Measurements from ENCODE around the gene THAP11.
A peak's percentile ranks its signal among the peaks of the same experiment; 100 is the strongest.

THAP11 gene

DNA sequence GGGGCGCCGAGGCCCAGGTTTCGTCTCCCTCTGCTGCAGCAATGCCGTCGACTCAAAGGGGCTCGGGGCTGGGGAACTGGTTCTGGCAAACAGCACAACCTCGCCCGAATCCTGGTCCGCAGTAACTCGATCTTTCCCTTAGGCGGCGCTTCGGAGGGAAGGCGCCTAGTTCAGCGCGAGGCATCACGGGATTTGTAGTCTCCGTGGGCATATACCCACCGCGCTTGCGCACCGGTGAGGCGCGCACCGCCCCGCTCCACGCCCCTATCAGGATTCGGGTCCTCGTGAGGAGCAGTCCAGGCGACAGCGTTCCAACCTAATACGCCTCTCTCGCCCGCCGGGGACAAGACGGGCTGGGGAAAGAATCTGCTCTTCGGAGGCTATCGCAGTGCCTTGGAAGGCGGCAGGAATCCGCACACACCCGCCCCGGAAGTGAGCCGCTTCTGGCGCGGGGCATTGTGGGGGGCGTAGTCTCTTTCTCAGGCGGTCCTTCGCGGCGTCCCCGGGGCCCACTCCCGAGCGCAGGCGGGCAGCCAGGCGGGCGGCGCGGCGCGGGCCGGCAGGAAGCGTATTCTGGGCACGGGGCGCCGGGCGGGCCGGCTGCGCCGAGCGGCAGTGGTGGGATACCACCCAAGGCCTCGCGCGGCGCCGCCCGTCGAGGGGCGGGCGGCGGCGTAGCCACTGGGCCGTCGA lies at the start of gene THAP11:
Gene THAP11 (plus strand): TSS at position 505 of the 693 bp plus-strand sequence. CDS start 235 bp downstream, outside the sequence.
- DNase-seq, result peak; percentile 91

GRCh38 chr16:67796099-67796718 lies 45.9 kb upstream of the THAP11 start:
- no peak for DNase-seq

DNA sequence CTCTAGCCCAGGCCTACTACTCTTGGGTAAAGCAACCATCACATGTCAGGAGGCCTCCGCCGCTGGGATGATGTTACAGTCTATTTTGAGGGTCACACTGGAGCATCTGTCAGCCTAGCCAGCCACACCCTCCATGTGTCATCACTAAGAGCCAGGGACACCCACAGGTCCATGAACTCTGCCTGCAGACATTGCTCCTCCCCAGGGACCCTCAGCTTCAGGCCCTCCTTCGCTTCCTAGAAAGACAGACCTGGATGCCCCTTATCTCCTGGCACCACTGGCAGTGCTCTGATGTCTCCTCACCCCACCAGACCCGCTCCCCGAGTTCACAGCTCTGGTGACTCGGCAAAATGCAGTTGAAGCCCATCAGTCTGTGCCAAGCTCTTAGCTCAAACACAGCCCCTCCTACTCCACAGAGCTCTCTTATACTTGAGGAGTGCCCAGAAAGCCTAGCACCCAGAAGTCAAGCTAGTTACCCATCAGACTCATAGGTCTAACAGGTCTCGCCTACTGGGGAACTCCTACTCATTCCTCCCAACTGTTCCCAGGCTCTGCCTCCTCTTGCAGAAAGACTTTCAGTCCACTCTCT lies 41.7 kb upstream of the THAP11 start:
- DNase-seq, result no peak

GRCh38 chr16:67801241-67801640 lies 40.9 kb upstream of the THAP11 start:
- DNase-seq, result no peak

DNA sequence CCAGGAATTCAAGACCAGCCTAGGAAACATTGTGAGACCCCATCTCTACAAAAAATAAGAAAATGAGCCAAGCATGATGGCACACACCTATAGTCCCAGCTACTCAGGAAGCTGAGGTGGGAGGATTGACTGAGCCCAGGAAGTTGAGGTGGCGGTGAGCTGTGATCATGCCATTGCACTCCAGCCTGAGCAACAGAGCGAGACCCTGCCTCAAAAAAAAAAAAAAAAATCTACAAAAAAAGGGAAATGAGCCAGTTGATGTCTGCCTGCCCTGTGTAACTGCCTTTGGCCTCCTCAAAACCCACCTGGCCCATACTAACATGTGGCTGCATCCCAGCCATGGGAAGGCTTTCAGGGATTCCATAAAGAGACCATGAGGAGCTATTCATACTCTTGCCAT lies 40.2 kb upstream of the THAP11 start:
- no peak for DNase-seq

GRCh38 chr16:67803894-67804293 lies 38.2 kb upstream of the THAP11 start:
- no peak for DNase-seq

DNA sequence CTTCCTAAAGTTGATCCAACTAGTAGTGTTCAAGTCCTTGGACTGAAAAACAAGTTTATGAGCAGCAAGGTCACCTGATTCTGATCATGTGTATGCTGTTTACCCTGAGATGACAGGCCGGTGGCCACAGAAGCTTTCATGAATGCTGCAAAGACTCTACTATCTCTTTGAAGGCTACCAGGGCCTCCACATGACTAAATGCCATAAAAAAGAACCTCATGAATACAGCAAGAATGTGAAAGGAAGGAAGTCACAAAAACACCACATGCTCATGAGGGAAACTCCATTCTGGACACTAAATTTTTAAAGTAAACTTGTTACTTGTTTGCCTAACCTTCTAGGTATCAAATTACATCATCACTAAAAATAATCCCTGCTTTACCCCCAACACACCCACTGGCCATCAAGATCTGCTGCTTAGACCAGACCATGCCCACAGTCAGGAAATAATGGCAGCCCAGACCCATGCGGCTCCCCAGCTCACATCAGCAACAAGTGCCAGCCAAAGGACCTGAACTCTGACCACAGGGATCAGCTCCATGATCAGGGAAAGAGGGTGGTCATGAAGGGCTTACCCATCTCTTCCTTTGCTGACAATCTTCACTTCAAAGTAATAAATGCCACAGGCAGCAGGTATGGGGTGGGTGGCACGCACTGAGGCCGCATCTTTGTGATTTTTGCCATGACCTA lies 37.1 kb upstream of the THAP11 start:
- DNase-seq, result no peak

DNA sequence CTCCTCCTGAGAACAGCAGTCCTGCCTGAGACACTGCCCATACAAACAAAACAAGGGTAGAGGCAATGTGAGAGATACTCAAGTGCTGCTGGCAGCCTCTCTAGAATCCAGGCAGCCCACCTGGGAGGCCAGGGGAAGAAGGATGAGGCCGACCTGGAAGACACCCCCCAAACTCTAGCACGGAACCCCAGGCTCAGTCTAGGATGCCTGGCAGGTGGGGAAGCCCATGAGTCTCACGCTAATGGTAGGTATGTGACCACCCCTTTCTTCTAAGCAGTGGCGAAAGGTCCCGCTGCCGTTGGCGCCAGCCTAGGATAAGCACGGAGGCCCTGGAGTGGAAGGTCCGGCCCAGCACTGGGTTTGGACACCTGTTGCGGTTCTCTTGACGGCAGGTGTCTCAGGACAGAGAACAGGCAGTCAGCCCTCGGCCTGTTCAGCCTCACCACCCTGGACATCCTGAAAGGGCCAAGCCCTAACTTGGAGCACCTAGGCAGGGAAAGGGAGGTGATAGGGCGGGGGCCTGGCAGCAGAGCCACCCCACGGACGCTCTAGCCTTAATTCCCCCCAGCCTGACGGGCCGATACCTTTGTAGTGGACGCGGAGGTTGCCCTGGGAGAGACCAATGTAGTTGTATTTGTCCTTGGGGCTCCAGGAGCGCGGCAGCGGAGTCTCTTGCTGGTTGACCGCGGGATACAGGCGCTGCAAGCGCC lies 36.2 kb upstream of the THAP11 start:
- DNase-seq, result no peak

DNA sequence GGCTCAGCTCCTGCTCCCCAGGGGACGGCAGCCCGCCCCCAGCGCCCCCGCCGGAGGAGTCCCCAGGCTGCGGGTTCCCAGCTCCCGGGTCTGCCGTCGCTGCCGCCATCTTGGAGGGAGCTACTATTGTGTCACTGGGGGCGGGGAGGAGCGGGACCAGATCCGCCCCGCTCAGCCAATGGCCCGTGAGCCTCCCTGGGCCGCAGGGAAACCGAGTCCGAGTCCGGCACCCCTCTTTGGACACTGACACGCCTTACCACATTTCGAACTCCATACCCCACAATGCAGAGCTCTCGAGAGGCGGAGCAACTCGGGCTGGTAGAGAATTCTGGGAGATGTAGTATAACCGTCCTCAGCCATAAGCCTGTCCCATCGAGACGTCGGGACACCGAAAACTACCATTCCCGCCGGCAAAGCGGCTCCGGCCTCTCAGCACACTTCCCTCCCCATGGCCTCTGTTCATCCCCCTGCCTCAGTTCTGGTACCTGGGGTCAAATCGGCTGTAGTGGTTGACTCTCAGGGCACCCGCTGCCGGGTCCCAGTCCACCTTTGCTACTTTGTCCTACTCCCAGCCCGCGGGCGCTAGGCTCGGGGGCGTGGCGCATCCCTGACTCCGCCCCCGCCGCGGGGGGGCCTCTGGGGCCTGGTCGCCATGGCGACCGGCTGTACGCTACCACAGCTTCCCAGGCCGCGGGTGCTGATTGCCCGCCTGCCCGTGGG lies 35.5 kb upstream of the THAP11 start, which contains the start of the genes RANBP10 and TSNAXIP1:
Gene RANBP10 (minus strand): TSS at position 133 of the 720 bp plus-strand sequence. CDS start 24 bp downstream, at position 109.
Gene TSNAXIP1 (plus strand): TSS at position 462 of the 720 bp plus-strand sequence. CDS start 261 bp downstream, outside the sequence.
- DNase-seq, result peak; percentile 100

DNA sequence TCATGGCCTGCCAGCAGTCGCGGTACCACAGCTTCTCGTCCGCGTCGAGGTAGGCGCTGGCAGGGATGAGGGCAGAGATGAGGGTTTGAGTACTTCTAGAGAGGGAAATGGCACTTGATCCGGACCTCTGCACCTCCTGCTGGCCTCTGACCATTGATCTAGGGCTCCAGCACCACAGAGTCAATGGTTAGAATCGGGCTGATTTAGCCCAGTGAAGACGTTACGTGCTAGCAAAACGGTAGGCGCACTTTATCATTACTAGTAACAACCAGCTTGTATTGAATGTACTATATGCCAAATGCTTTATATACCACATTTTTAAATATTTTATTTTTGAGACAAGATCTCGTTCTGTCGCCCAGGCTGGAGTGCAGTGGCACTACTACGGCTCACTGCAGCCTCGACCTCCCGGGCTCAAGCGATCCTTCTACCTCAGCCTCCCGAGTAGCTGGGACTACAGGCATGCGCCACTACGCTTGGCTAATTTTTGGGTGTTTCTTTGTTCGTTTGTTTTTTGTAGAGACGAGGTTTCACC lies 34.9 kb upstream of the THAP11 start:
- no peak for DNase-seq

GRCh38 chr16:67811899-67812298 lies 30.2 kb upstream of the THAP11 start:
- DNase-seq, result no peak

- DNase-seq, result no peak
Observed at GRCh38 chr16:67814567-67814966, 27.6 kb upstream of the THAP11 start.

DNA sequence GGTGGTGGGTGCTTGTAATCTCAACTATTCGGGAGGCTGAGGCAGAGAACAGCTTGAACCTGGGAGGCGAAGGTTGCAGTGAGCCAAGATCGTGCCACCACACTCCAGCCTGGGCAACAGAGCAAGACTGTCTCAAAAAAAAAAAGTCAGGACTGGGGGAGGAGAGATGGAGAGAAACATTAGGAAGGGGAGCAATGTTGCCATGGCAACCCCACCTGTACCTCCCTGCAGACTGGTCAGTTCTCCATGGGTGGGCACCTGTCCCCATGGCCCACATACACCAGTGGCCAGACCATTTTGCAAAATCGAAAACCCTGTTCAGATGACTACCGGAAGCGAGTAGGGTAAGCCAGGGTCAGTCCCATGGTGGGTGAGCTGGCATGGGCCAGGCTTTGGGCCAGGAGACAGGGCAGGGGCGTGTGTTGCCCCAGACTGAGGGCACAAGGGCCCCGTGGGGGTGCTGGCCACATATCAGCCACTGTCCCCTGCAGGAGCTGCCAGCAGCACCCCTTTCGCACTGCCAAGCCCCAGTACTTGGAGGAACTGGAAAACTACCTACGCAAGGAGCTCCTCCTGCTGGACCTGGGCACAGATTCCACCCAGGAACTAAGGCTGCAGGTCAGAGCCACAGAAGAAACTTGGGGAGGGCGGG lies 21.4 kb upstream of the THAP11 start:
- no peak for DNase-seq

DNA sequence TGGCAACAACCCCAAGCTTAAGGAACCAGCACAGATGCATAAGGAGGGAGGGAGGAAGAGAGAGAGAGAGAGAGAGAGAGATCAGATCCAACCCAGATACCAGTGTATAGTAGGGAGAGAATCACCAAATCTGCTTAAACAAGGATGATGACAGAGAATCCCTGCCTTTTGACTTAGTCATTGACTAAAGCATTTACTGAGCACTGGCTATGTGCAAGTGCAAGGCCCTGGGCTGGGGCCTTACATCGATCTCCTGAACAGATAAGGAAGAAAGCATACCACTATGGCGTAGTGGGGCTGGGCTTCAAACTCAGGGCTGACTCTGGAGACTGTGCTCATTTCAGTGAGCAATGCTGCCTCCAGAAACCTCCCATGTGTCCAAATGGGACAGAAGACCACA lies 19.6 kb upstream of the THAP11 start:
- no peak for DNase-seq

GRCh38 chr16:67825119-67825518 lies 17.0 kb upstream of the THAP11 start:
- no peak for DNase-seq

DNA sequence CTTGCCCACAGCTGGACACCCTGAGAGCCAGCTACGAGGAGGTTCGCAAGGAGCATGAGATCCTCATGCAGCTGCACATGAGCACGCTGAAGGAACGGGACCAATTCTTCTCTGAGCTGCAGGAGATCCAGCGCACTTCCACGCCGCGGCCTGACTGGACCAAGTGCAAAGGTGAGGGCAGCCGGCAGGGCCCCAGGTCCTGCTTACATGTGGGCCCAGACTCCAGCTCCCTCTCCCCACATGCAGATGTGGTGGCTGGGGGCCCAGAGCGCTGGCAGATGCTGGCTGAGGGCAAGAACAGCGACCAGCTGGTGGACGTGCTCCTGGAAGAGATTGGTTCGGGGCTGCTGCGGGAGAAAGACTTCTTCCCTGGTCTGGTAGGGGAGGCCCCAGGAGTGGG lies 16.2 kb upstream of the THAP11 start:
- no peak for DNase-seq

DNA sequence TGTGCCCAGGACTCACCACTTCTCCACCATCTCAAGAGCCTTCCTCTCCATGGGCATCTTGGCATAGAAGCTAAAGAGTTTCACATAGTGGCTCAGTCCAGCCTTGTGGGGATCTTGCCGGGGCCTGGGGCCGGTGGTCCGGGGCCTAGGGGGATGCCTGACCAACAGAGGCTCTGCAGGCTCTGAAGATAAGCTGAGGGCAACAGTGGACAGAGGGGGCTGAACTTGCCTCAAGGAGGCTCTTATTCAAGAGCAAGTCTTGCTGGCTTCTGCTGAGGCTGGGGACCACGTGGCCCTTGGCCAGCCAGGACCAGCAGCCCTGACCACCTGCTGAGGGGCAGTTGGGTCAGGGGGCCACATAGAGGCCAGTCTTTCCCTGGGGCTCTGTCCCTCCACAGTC lies 13.5 kb upstream of the THAP11 start:
- no peak for DNase-seq

DNA sequence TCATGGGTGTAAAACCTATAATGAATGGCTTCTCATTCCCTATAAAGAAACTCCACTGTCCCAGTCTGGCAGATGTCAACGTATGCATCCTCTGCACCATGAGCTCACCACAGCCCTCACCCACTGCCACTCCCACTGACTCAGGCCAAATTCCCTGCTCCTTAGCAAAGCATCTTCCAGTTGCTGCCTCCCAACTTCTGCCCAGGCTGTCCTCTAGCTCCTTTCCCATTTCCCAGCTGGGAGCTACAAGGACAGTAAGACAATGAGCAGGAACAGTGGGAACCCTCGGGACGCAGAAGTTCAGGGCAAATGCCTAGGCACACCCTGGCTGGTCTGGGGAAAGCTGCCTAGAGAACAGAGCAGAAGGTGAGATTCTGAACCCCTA lies 9.1 kb upstream of the THAP11 start:
- peak; percentile 57 for DNase-seq

DNA sequence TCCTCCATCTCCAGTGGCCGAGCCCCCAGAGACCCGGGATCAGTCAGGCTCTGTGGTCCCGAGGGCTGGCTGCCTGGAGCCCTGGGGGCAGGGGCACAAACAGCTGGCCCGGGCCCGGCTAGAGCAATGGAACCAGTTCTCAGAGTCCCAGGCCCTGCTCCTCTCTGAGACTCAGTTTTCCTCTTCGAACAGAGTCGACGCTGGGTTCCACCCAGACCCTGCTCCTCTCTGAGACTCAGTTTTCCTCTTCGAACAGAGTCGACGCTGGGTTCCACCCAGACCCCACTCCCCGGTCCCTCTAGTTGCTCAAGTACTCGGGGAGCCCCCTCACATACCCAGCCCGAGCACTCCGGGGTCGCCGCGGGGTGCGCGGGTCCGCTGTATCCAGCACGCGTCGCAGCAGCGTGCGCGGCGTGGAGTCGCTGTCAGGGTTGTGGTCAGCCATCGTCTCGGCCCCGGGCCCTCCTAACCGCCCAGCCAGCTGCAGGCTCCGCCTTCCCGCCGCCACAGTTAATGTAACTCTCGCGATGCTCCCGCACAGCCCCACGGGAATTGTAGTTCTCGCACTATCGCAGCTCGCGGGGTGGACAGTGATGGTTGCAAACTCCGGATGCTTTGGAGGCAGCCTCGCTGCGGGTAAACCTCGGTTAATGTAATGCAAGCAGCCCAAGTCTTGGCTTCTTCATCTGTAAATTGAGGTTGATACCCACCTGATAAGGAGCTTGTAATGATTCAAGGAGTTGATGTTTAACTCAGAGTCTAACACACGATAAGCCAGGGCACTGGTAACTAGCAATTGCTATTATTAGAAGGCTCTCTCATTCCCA lies 8.5 kb upstream of the THAP11 start:
- DNase-seq, result peak; percentile 90

GRCh38 chr16:67834242-67834614 lies 7.9 kb upstream of the THAP11 start:
- DNase-seq, result no peak

All from amniotic stem cell (primary cell).